HG03280 (cell line): ENCODE measurements around the gene UGT2B28.
"Not testable (repeated sequence)": the region's sequence is repeated elsewhere in the genome, so short reads cannot be mapped to it uniquely, and the experiment has no call there.

Source experiments
- ATAC-seq: cut with Tn5 transposase; IDR thresholded peaks from one replicate; pipeline ENCODE4 v1.9.1; 2021; ENCODE audit warnings: mild to moderate bottlenecking, moderate library complexity; ENCODE audit not compliant: unreplicated experiment

UGT2B28 gene

DNA sequence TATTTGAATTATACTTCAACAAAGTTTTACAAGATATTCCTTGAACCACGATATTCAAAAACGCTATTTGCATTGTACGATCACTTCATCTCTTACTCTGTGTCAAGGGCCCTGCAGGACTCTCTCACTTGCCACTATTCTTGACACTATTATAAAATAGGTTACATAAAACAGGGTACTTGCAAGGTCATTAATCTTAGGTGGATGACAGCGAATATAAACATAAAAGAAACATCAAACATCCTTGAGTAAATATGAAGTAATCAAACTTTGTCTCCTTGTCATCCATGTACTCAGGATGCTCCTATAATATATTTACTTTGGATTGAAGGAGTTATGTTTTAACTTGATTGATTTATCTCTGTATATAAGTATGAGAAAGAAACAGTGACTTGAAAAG is at the start of gene UGT2B28:
Gene UGT2B28 (plus strand): TSS at position 395 of the 400 bp plus-strand sequence. CDS start 26 bp downstream, outside the sequence.
- ATAC-seq: not testable (repeated sequence)

DNA sequence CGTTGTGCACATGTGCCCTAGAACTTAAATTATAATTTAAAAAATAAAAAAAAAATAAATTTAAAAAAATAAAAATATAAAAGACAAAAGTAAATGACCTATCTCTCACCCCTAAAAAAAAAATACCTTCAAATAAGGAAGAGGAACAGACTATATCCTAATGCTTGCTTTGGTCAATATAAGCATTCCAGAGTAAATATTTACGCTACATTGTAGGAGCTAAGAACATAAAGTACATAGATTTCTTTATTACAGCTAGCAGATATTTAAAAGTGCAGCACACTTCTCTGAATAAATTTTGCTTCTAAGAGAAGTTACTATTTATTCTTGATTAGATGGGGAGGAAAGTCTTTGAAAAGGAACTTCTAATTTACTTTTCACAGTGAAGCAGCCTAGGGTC is 41.2 kb upstream of the UGT2B28 start:
- no peak for ATAC-seq

DNA sequence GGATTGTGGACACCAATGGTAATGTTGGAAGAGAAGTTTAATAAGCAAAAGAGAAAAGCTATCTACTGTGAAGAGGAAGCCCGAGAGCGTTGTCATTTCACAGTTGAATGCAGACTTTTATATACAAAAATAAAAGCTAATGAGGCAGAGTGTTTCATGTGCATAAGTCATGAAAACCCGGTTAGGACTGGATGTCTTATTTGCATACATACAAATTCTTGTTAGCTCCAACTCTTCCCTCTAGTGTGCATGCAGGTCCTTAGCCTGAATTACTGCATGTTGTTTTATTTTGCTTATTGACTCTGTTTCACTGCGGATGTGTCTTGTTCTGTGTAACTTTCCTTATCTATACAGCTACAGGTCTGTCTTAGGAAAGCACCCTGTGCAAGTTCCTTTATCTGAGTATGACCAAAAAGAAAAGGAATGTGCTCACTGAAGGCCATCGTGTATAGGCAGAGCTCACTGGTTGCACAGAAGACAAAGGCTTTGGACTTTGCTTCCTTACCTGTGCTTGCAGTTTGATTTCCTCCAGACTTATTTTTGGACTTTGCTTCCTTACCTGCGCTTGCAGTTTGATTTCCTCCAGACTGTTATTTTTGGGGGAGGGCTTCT is 40.6 kb upstream of the UGT2B28 start:
- ATAC-seq: no peak

DNA sequence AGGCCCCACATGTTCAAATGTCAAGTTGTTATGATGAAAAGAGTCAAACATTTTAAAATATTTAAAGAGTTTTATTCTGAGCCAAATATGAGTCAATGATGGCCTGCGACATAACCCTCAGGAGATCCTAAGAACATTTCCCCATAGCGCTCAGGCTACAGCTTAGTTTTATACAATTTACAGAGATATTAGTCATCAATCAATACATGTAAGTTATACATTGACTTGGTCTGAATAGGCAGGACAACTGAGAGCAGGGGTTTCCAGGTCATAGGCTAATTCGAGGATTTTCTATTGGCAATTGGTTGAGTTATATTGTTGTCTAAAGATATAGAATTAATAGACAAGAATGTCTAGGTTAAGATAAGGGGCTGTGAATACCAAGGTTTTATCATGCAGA is 39.5 kb upstream of the UGT2B28 start:
- ATAC-seq: not testable (repeated sequence)

DNA sequence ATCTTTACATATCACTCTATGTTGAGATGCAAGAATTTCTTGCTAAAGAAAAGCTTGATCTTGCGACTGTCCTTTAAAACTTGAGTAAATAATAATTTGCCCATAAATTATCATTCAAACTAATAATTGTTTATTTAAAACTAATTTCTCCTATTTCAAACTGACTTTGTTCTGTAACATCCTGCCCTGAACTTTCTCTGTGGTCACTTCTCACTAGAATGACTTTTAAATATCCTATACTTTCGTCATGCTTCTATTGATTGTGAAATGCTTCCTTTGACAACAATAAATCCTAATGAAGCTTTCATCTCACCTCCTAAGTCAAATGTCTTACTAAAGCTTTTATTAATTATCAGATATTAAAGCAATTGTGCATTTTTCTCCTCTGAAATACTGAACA is 38.5 kb upstream of the UGT2B28 start:
- not testable (repeated sequence) for ATAC-seq

DNA sequence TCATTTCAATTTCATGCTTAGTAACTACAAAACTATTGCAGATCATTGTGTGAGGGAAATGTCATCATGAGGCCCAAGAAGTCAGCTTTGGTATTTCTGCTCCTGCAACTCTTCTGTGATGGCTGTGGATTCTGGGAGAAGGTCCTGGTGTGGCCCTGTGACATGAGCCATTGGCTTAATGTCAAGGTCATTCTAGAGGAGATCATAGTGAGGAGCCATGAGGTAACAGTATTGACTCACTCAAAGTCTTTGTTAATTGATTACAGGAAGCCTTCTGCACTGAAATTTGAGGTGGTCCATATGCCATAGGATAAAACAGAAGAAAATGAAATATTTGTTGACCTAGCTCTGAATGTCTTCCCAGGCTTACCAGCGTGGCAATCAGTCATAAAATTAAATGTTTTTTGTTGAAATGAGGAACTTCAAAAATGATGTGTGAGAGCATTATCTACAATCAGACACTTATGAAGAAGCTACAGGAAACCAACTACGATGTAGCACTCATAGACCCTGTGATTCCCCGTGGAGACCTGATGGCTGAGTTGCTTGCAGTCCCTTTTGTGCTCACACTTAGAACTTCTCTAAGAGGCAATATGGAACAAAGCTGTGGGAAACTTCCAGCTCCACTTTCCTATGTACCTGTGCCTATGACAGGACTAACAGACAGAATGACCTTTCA is 37.6 kb upstream of the UGT2B28 start:
- not testable (repeated sequence) for ATAC-seq

DNA sequence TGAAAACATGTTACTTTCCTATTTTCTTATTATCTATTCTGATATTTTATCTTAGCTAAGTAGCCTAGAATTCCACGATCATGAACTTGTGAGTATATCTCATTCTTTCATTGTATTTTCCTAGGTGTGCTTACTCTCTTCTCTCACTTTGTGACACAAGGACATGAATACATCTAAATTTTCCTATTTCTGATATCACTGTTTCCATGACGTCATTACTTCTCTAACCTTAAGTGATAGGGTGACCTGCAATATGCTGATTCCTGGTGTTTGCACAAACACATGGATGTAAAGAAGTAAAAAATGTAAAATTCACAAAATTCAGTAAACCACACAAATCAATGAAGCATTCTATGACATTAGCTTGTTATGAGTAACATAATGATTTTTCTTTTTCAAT is 29.4 kb upstream of the UGT2B28 start:
- ATAC-seq: not testable (repeated sequence)

DNA sequence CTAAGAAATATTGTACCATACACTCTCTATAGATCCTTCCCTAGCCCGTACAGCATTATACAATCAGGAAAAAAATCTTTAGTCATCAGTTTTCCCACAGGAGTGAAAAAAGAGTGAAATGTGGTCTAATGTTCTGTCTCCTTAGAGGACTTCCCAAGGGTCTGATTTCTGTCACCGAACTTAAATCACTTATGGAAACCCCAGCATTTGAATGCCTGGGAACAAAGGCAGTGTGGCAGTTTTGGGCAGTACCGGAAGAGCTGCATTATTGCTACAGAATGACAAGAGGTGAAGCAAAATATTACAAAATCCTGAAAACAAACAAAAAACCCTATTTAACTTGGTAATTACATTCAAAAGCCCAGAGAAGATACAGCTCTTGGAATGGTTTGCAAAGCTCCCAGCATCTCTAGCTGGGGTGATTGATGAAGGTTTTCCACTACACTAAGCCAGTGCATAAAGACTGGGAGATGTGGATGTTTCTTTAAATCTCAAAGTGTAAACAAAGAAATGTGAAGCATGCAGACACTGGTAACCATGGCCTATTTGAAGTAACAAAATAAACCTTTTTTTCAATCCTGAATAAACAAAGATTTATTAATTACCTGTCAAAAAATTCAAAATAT is 27.0 kb upstream of the UGT2B28 start:
- ATAC-seq: not testable (repeated sequence)

DNA sequence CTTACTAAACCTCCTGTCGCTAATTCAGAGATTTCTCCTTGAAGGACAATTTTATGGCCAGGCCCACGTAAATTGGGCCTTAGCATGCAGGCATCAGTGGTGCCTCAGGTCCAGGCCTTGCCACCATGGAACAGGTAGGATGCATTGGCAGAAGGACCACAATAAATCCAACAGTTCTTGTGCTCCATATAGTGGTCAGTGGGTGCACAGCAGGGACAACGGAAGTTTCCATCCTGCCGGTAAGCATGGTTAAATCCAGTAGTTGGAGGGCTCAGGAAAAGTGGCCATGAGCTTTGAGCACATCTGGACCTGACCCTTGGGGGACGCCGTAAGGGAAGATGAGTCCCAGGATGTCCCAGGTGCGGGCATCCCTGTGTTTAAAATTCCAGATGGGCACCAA is 11.7 kb upstream of the UGT2B28 start:
- ATAC-seq: not testable (repeated sequence)

DNA sequence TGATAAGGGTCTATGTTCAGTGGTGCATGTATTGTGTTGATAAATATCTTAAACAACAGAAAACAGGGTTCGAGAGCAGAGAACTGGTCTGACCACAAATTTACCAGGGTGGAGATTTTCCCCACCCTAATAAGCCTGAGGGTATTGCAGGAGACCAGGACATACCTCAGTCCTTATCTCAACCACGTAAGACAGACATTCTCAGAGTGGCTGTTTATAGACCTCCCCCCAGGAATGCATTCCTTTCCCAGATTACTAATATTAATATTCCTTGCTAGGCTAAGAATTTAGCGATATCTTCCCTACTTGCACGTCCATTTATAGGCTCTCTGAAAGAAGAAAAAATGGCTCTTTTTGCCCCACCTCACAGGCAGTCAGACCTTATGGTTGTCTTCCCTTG is 16.1 kb downstream of the UGT2B28 start:
- not testable (repeated sequence) for ATAC-seq

DNA sequence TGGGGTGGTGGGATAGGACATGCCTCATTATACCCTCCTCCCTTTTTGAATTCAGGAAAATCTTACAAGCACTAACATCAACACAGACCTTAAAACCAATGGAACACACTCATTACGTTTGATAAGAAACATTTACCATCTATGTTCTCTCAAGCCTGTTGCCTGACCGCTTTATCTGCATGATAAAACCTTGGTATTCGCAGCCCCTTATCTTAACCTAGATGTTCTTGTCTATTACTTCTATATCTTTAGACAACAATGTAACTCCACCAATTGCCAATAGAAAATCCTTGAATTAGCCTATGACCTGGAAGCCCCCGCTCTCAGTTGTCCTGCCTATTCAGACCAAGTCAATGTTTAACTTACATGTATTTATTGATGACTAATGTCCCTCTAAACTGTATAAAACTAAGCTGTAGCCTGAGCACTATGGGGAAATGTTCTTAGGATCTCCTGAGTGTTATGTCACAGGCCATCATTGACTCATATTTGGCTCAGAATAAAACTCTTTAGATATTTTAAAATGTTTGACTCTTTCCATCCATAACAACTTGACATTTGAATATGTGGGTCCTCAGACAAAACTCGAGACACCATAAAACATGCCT is 28.3 kb downstream of the UGT2B28 start:
- ATAC-seq: not testable (repeated sequence)

DNA sequence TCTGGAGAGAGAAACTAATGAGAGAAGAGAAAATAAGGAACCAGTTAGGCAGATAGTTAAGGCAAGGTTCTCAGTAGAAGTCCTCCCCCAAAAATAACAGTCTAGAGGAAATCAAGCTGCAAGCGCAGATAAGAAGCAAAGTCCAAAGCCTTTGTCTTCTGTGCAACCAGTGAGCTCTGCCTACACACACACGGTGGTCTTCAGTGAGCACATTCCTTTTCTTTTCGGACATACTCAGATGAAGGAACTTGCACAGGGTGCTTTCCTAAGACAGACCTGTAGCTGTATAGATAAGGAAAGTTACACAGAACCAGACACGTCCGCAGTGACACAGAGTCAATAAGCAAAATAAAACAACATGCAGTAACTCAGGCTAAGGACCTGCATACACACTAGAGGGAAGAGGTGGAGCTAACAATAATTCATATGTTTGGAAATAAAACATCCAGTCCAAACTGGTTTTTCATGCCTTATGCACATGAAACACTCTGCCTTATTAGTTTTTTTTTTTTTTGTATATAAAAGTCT is 29.3 kb downstream of the UGT2B28 start:
- ATAC-seq: not testable (repeated sequence)

DNA sequence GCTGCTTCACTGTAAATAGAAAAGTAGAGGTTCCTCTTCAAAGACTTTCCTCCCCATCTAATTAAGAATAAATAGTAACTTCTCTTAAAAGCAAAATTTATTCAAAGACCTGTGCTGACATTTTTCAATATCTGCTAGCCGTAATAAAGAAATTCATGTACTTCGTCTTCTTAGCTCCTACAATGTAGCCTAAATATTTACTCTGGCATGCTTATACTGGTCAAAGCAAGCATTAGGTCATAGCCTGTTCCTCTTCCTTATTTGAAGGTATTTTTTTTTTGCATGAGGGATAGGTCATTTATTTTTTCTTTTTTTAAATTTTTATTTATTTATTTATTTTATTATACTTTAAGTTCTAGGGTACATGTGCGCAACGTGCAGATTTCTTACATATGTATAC is 30.0 kb downstream of the UGT2B28 start:
- not testable (repeated sequence) for ATAC-seq

DNA sequence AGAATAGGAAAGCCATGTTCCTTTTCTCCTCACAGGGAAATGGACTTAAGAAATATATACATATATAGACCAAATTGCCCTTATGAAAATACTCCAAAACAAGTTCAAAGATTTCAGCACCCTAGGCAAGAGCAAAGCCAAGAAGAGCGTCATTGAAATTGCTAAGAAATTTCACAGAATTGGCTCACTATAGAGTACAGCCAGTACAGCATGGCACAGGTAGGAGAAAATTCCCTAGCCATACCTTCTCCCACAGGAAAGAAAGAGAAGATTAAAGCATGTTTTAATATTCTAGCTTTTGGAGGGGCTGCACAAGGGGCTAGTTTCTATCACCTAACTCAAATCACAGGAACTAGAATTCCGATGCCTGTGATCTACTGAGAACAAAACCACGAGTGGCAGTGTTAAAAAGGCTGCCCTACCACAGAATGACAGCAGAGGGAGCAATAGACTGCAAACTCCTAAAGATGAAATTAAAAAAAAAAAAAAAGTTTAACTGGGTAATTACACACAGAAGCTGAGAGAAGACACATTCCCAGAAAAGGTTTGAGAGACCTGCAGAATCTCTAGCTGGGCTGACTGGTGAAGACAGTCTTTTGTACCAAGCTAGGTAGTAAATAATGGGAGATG is 37.5 kb downstream of the UGT2B28 start:
- not testable (repeated sequence) for ATAC-seq

DNA sequence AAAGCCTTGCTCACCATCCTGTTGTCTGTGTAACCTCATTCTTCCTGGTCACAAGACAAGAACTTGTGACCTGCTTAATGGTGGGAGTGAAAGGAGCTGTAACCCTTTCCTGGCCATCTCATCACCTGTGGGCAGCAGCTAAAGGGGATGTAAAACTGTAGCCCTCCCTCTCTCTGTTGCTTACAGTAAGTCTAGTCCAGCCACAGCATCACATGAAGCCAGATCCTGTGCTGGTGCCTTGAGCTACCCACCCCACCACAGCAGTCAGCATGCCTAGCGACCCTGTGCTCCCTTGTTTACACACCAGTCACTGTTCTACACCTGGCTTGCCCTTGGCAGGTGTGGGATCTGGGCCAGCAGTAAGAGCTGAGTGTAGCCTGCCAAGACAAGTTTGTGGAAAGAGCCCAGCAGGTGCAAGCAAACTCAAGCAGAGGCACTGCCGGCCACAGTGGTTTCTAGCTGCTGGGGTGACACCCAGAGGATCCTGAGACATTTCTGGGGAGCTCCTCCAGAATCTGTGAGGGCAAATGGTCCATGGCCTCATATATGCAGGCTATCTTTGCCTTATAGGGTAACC is 41.0 kb downstream of the UGT2B28 start:
- no peak for ATAC-seq

DNA sequence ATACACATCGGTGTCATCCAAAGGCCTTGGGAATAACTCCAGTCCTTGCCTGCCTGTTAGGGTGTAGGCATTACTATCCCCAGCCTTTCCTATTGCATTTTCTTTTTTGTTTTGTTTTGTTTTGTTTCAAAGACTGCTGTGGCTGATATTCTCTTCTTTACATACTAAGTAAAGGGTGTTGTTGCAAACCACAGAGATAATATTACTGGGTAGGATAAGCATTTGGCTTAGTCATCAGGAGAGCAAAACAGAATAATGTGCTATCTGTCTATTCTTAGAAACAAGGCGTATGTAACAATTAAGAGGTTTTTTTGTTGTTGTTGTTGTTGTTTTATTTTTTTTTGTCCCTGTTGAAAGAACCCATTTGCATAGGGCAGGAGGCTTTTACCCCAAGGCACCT is 41.8 kb downstream of the UGT2B28 start:
- ATAC-seq: no peak

DNA sequence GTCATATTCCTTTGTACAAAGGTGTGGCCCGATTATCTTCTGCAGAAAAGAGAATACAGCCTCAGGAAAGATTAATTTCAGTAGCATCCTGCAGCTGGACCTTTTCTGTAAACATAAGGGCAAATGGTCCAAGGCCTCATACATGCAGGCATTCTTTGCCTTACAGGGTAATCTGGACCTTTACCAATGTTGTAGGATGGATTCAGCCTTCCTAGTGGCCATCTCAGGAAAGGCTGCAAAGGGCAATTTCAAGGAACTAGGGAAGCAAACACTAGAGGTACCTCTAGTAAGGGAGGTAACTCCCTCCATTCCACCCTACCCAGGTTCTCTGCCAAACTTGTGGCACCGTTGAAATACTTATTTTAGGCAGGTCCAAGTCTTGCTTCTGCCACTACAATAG is 43.0 kb downstream of the UGT2B28 start:
- no peak for ATAC-seq

DNA sequence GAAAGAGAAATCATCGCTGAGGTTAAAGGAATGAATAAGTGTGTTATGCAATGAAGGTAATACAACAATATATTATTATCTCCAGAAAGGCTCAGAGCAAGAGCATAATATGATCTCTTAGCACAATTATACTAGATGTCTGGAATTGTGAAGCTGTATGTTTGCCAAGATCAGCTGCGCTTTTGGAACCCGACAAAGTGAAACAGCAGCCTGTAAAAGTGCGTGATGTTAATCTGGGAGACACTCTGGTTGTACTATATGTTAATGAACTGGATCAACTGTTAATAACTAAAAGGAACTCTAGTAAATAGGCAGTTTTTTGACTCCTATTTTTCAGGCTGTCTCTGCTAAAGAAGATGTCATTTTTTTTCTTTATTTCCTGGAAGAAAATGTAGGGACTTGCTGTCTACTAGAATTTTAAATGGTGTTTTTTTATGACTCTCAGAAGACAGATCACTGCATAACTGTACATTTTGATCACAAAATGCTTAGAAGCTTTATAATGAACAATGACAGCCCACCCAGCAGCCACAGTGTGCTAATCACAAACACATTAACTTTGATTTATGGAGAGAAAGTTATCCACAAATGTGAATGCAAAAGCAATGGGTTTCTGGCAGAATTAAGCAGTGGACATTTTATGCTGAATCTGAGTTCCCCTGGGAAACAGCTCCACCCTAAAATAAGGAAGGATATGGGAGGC is 50.2 kb downstream of the UGT2B28 start:
- ATAC-seq: no peak

DNA sequence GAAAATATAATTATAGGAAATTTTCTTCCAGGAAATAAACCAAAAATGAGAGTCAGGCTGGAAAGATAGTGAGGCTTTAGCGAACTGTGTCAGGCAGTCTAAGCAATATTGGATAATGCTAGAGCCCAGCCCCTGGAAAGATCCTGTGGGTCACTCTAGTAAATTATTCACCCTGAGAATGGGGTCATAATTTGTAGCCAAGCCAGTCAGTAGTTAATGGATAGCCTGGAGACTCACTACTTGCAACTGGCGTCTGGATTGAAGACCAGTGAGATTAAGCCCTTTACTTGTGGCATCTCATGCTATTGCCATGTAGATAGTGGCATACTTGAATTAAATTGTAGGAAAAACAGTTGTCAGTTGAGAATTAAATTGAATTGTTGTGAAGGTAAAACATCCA is 51.0 kb downstream of the UGT2B28 start:
- not testable (repeated sequence) for ATAC-seq

DNA sequence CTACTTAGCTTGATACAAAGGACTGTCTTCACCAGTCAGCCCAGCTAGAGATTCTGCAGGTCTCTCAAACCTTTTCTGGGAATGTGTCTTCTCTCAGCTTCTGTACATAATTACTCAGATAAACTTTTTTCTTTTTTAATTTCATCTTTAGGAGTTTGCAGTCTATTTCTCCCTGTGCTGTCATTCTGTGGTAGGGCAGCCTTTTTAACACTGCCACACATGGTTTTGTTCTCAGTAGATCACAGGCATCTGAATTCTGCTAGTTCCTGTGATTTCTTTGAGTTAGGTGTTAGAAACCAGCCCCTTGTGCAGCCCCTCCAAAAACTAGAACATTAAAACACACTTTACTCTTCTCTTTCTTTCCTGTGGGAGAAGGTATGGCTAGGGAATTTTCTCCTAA is 55.2 kb downstream of the UGT2B28 start:
- not testable (repeated sequence) for ATAC-seq
